Activated CD8-positive, alpha-beta memory T cell treated with anti-CD3 and anti-CD28 coated beads, Interleukin-2, amount 50 U/mL, for 24 hours (primary cell): Measurements from ENCODE around the gene SEPTIN1.

Experiments
- DNase-seq: peaks from one replicate; pipeline ENCODE4 v3.0.0-alpha.2; 2020; ENCODE audit errors: extremely low read depth

Gene SEPTIN1, protein sequence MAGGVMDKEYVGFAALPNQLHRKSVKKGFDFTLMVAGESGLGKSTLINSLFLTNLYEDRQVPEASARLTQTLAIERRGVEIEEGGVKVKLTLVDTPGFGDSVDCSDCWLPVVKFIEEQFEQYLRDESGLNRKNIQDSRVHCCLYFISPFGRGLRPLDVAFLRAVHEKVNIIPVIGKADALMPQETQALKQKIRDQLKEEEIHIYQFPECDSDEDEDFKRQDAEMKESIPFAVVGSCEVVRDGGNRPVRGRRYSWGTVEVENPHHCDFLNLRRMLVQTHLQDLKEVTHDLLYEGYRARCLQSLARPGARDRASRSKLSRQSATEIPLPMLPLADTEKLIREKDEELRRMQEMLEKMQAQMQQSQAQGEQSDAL

DNA sequence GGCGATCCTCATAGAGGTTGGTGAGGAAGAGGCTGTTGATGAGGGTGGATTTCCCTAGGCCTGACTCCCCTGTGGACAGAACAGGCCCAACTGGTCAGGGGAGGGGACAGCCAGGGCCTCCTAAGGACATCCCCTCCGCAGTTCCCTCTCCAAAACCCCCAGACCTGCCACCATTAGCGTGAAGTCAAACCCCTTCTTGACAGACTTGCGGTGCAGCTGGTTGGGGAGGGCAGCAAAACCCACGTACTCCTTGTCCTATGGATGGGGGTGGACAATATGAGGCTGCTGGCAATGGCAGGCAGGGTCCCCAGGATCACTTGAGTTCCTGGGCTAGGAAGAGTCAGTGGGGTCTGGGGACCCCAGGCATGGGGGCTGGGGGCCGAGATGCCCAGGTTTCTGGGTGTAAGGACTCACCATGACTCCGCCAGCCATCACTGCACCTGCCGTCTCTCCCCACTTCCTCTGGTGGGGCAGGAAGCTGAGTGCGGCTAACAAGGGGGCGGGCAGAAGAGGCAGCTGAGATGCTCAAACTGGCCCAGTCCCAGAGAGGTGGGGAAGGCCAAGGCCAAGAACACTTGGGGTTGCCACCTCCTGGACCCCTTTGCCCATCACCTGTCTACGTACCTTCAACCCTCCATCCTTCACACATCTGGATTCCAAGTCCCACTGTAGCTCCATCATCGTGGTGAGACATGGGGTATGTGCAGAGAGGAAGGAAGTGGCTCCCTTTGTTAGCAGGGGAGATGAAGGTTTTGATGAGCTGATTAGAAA, at the start of gene SEPTIN1:
Gene SEPTIN1, minus strand, starts transcription at position 451 of the 771 bp plus-strand sequence. Its CDS starts 19 bp downstream, at position 432.
- no peak for DNase-seq

DNA sequence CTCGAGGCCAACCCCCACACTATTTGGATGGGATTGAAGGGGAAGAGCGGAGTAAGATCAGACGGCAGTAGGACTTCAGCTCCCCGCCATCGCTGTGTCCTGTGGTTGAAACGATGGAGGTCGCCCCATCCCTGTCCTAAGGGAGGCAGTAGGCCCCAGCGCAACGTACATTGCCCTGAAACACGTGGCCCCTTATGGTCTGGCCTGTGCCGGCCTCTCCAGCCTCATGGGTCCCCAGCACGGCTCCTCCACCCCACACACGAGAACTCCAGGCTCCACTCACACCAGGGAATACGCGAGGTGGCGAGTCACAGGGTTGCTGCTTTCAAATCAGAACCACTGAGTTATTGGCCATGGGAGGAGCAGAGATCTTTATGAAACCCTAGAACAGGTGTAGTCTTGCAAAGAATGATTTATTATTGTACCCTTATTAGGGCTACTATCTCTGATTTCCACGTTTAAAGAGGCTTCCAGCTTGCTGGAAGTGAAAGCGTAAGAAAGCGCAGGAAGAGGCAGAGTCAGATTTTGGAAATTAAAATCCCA, 48.1 kb upstream of the SEPTIN1 start:
- DNase-seq = no peak

DNA sequence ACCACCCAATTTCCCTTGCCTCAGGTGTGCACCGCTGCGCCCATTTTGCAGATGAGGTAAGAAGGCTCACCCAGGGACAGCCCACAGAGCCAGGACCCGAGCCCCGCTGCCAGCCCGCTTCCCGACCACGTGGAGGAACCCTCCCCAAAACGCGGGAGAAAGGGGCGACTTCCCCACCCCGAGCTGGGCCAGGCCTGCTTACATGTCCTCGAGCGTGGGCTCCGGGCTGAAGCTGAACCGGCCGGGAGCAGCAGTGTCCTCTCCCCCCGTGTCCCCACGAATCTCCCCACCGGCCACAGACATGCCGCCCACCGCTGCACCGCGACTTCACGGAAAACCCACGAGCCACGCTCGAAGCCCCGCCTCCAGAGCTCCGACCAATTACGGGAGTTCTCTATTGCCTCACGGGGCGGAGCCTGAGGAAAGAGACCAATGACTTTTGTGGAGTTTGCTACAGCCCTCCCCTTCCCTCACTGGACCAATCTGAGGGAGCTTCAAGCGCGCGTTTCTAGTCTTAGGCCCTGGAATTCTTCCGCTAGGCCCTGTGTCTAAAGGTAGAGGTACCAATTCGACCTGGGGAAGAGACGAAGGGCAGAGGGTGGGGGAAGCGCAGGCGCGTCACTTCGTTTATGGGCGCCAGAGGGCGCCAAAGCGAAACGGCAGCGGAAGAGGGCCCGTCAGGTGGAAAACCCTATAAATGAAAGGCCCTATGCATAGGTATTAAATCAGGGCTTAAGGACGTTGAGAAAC, 47.5 kb upstream of the SEPTIN1 start, which contains the start of gene DCTPP1:
Gene DCTPP1, minus strand, starts transcription at position 353 of the 750 bp plus-strand sequence. Its CDS starts 50 bp downstream, at position 303.
- DNase-seq = peak; percentile 94

- DNase-seq = no peak
Measured at GRCh38 chr16:30429418-30429677, 47.0 kb upstream of the SEPTIN1 start.

GRCh38 chr16:30428055-30428454, 45.7 kb upstream of the SEPTIN1 start:
- DNase-seq = no peak

GRCh38 chr16:30421010-30421409, 38.6 kb upstream of the SEPTIN1 start:
- no peak for DNase-seq

DNA sequence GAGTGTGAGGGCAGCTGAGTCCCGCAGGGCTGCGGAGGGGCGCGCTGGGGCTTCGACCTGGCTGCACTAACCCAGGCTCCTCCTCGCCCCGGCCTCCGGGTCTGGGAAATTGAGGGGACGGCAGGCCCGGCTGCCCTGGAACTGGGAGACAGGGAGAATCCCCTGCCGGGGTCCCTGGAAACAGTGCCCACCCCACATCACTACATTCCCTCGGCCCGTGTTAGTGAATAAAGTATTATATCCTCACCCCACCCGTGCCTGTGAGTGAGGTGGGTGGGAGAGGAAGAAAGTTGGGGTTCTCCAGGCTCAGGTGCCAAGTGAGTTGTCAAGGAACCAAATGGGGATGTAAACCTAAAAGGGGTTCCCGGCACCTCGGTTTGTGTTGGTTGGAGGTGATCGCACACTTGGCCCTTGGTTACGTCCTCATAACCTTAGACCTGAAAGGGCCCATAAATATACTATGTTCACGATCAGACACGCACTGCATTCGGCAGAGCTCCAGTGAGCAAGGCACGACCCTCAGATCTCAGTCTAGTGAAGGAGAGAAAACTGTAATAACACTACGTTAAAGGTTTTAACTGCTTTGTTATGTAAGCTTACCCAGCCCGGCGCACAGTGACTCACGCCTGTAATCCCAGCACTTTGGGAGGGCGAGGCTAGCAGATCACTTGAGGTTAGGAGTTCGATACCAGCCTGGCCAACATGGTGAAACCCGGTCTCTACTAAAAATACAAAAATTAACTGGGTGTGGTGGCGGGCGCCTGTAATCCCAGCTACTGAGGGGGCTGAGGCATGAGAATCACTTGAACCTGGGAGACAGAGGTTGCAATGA, 36.2 kb upstream of the SEPTIN1 start:
- no peak for DNase-seq

DNA sequence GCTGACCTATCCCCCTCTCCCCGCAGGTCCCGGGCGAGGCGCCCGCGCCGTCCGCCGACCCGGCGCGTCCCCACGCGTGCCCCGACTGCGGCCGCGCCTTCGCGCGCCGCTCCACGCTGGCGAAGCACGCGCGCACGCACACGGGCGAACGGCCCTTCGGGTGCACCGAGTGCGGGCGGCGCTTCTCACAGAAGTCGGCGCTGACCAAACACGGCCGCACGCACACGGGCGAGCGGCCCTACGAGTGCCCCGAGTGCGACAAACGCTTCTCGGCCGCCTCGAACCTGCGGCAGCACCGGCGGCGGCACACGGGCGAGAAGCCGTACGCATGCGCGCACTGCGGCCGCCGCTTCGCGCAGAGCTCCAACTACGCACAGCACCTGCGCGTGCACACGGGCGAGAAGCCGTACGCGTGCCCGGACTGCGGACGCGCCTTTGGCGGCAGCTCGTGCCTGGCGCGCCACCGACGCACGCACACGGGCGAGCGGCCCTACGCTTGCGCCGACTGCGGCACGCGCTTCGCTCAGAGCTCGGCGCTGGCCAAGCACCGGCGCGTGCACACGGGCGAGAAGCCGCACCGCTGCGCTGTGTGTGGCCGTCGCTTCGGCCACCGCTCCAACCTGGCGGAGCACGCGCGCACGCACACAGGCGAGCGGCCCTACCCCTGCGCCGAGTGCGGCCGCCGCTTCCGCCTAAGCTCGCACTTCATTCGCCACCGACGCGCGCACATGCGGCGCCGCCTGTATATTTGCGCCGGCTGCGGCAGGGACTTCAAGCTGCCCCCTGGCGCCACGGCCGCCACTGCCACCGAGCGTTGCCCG, 35.4 kb upstream of the SEPTIN1 start:
- no peak for DNase-seq

DNA sequence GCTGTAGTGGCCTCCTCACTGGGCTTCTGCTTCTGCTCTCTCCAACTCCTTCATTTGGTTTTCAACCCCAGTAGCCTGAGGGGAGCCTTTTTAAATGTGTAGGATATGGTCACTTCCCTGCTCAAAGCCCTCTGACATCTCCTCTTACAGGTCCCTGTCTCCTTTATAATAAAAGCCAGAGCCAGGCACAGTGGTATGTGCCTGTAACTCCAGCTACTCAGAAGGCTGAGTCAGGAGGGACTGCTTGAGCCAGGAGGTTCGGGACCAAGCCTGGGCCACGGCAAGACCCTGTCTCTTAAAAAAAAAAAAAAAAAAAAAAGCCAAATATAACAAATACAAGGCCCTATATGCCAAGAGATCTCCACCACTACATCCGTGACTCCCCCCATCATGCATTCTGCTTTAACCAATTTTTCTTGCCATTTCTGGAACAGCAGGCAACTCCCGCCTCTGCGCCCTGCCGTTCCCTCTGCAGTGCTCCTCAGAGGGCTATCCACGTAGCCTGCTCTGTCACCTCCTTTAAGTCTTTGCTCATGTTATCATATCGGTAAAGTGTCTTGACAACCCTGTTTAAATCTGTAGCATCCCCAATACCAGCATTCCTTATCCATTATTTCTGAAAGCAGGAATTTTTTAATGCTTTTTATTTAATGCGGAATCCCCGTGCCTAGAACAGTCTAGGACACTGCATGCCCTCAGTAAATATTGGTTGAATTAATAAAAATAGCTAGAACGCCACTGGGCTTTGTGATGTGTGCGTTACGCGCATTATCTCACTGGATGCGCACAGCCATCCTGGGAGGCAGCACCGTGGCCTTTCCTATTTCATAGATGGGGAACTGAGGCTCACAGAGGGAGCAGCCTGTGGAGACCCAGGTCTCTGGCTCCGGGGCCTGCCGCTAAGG, 34.5 kb upstream of the SEPTIN1 start:
- no peak for DNase-seq

GRCh38 chr16:30416047-30416603, 33.8 kb upstream of the SEPTIN1 start:
- no peak for DNase-seq

- DNase-seq = no peak
Measured at GRCh38 chr16:30414159-30414558, 31.8 kb upstream of the SEPTIN1 start.

- no peak for DNase-seq
Measured at GRCh38 chr16:30413112-30413806, 30.9 kb upstream of the SEPTIN1 start.

- DNase-seq = peak; percentile 80
Measured at GRCh38 chr16:30409125-30410060, 27.0 kb upstream of the SEPTIN1 start.

DNA sequence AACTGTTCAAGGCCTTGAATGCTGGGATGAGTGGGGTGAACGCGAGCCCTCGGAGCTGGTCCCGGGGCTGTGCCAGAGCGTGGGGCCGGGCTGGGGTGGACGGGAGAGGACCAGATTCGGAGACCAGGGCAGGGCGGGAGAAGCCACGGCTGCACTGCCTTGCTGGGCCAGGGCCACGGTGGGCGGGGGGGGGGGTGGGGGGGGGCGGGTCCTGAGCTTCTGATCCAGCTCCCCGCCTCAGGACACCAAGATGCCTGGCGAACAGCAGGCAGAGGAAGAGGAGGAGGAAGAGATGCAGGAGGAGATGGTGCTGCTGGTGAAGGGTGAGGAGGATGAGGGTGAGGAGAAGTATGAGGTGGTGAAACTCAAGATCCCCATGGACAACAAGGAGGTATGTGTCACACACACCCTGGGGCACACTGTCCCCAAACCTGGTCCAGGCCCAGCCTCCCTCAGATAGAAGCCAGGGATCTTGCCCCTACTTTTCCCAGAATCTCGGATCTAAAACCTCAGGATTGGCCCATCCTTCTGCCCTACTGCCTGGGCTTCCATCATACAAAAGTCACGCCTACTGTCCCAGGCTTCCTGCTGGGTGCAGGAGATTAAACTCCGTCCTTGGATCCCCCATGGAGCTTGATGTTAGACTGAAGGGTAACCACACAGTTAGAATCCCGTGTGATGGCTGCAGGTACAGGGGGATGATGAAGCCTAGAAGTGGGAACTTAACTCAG, 25.6 kb upstream of the SEPTIN1 start:
- no peak for DNase-seq

DNA sequence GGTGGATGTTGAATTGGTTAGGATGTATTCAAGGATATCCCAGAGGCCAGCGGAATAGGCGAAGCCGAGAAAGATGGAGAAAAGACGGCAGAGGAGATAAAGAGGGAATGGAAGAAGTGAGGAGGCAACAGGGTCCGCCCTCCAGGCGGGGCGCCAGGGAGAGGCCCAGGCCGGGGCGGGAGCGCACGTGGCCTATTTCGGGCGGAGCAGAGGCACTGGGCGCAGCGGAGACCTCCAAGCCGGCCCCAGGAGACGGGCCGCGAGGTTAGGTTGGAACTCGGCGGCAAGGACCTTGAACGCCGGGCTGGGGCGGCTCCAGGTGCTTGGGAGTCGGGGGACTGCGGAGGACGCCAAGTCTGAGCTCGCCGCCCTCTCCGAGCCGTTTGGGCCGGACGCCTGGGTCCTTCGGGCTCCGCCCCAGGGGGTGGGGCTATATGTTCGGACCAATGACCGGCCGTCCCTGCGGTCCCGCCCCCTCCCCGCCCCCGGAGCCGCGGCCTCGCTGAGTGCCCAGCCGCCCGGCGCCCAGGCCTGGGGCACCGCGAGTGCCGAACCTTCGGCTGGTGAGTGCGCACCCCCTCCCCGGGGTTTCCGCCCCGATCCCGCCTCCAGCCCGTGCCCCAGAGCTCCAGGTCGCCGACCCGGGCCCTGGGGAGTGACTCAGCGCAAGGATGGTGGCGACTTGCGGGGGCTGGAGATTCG, 24.9 kb upstream of the SEPTIN1 start, which contains the start of gene ZNF771:
Gene ZNF771, plus strand, starts transcription at position 505 of the 702 bp plus-strand sequence. CDS start 448 bp downstream, outside the sequence.
- DNase-seq = peak; percentile 72

DNA sequence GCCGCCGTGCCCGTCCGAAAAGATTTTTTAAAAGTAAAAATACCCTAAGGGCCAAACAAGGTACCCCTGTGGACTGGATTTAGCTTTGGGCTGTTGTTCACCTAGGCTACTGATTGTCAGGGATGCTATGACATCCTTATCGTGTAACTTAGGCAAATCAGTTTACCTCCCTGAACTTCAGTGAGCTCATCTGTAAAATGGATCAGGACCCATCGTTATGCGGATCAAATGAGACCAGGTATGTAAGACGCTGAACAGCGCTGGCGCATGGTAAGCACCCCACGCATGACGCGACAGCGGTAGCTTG, 24.4 kb upstream of the SEPTIN1 start:
- no peak for DNase-seq
